SK-N-SH (cell line): ENCODE results near the gene SYNGR3. TPM values are rescaled to one million over a fixed set of nuclear protein-coding genes. Genes with fewer than 3 reads are reported as not detected.

ENCODE experiments used
- CTCF ChIA-PET: fragments of 300-600, 350-600 bp; formaldehyde crosslinking; extraction: SDS; loops from one replicate; lab custom pipeline; 2021; lab: Yijun Ruan, JAX
- POLR2A ChIA-PET: fragments of 350-600 bp; sonication (Branson Sonifier 250); formaldehyde crosslinking; extraction: SDS; loops from one replicate; lab custom pipeline; 2020; ENCODE audit warnings: antibody characterized with exemption, inconsistent platforms; lab: Yijun Ruan, JAX
- DNase-seq: peaks from one replicate; pipeline ENCODE4 v3.0.0; 2012
- H2AFZ ChIP-seq: fragments of 200-600 bp; sonication (generic); 2 replicates; pipeline ENCODE4 v1.8.1; 2016; ENCODE audit warnings: antibody characterized with exemption, mild to moderate bottlenecking, low read depth
- H3F3A ChIP-seq: fragments of 200-600 bp; sonication (generic); replicated peaks from 2 replicates; pipeline ENCODE3; 2016; ENCODE audit warnings: antibody characterized with exemption, mild to moderate bottlenecking; ENCODE audit not compliant: insufficient read depth
- H3K27ac ChIP-seq, 2 experiments: fragments of 200-500 bp in 1 of 2; fragments of 200-600 bp in 1 of 2; sonication (Bioruptor generic) in 1 of 2; sonication (generic), shearing (Covaris generic) in 1 of 2; 2 replicates each; pipeline versions ENCODE4 v1.5.1 to v1.6.1; 2014 to 2016; ENCODE audit warnings: low read depth in 2 of 2, inconsistent platforms in 1 of 2, low read length in 1 of 2, mild to moderate bottlenecking in 1 of 2, mixed read lengths in 1 of 2
- H3K27me3 ChIP-seq: fragments of 200-600 bp; sonication (generic), shearing (Covaris generic); 2 replicates; pipeline ENCODE4 v1.6.1; 2016; ENCODE audit warnings: mixed run types; ENCODE audit not compliant: insufficient read depth
- H3K36me3 ChIP-seq, 2 experiments: fragments of 200-500 bp in 1 of 2; fragments of 200-600 bp in 1 of 2; sonication (Bioruptor generic) in 1 of 2; sonication (generic) in 1 of 2; replicated peaks in 1 of 2; 2 replicates each; pipeline versions ENCODE3 to v1.5.1; 2014 to 2016; ENCODE audit warnings: low read length in 1 of 2, mild to moderate bottlenecking in 1 of 2; ENCODE audit not compliant: insufficient read depth in 2 of 2, control insufficient read depth in 1 of 2
- H3K4me1 ChIP-seq, 2 experiments: fragments of 200-500 bp in 1 of 2; fragments of 200-600 bp in 1 of 2; sonication (Bioruptor generic) in 1 of 2; sonication (generic), shearing (Covaris generic) in 1 of 2; 2 replicates each; pipeline versions ENCODE4 v1.5.1 to v1.6.1; 2014 to 2016; ENCODE audit warnings: low read depth in 1 of 2, low read length in 1 of 2, mixed run types in 1 of 2; ENCODE audit not compliant: insufficient read depth in 2 of 2, control insufficient read depth in 1 of 2
- H3K4me2 ChIP-seq: fragments of 200-600 bp; sonication (generic), shearing (Covaris generic); 2 replicates; pipeline ENCODE4 v1.6.1; 2017; ENCODE audit warnings: mixed run types
- H3K4me3 ChIP-seq, 2 experiments: fragments of 200-500 bp in 1 of 2; fragments of 200-600 bp in 1 of 2; sonication (Bioruptor generic) in 1 of 2; sonication (generic), shearing (Covaris generic) in 1 of 2; 2 replicates each; pipeline versions ENCODE4 v1.5.1 to v1.8.1; 2014 to 2016; ENCODE audit warnings: low read depth in 2 of 2, inconsistent platforms in 1 of 2, low read length in 1 of 2, mild to moderate bottlenecking in 1 of 2, mixed read lengths in 1 of 2, moderate library complexity in 1 of 2
- H3K79me2 ChIP-seq: fragments of 200-600 bp; sonication (generic); 2 replicates; pipeline ENCODE4 v1.8.1; 2017; ENCODE audit warnings: mild to moderate bottlenecking; ENCODE audit not compliant: insufficient read depth
- H3K9ac ChIP-seq: fragments of 200-600 bp; sonication (generic); 2 replicates; pipeline ENCODE4 v1.6.1; 2017; ENCODE audit warnings: mixed run types
- H3K9me2 ChIP-seq: fragments of 200-600 bp; sonication (generic); 2 replicates; pipeline ENCODE4 v1.6.1; 2017; ENCODE audit warnings: mixed run types
- H3K9me3 ChIP-seq: fragments of 200-600 bp; sonication (generic); 2 replicates; pipeline ENCODE4 v1.6.1; 2017; ENCODE audit warnings: mixed run types, mild to moderate bottlenecking, moderate library complexity
- H4K20me1 ChIP-seq: fragments of 200-600 bp; sonication (generic); 2 replicates; pipeline ENCODE4 v1.6.1; 2017; ENCODE audit warnings: mild to moderate bottlenecking, mixed run types; ENCODE audit not compliant: insufficient read depth
- CHD2 ChIP-seq: fragments of 150-350 bp; IDR thresholded peaks from 2 replicates; pipeline ENCODE4 v1.6.1; 2018; ENCODE audit warnings: low read length; ENCODE audit not compliant: partially characterized antibody
- ELF1 ChIP-seq: IDR thresholded peaks from 2 replicates; pipeline ENCODE4 v1.4.0; 2012
- EP300 ChIP-seq, 2 experiments: IDR thresholded peaks; 2 replicates each; pipeline versions ENCODE4 v1.4.0 to v1.6.1; 2012; ENCODE audit warnings: borderline replicate concordance in 1 of 2, low read depth in 1 of 2, low read length in 1 of 2
- FOSL2 ChIP-seq: IDR thresholded peaks from 2 replicates; pipeline ENCODE4 v1.4.0; 2012; ENCODE audit warnings: low read depth, mild to moderate bottlenecking, moderate library complexity, borderline replicate concordance
- FOXM1 ChIP-seq: IDR thresholded peaks from 2 replicates; pipeline ENCODE4 v1.4.0; 2012; ENCODE audit warnings: low read depth, mild to moderate bottlenecking
- GATA2 ChIP-seq: sonication (generic); formaldehyde crosslinking; IDR thresholded peaks from 2 replicates; pipeline ENCODE4 v1.5.0; 2020; ENCODE audit warnings: mild to moderate bottlenecking, missing genetic modification reagents
- IRF3 ChIP-seq: fragments of 150-350 bp; IDR thresholded peaks from 2 replicates; pipeline ENCODE4 v1.6.1; 2016; ENCODE audit warnings: mild to moderate bottlenecking, low read depth, low read length
- MAX ChIP-seq: IDR thresholded peaks from 2 replicates; pipeline ENCODE4 v1.4.0; 2012; ENCODE audit warnings: low read depth
- MXI1 ChIP-seq: IDR thresholded peaks from 2 replicates; pipeline ENCODE4 v1.6.1; 2012; ENCODE audit warnings: mild to moderate bottlenecking, low read depth, low read length, improper control_type of control experiment
- PBX3 ChIP-seq: IDR thresholded peaks from 2 replicates; pipeline ENCODE4; 2012
- POLR2AphosphoS5 ChIP-seq: IDR thresholded peaks from 2 replicates; pipeline ENCODE4 v1.6.1; 2012; ENCODE audit warnings: low read depth, low read length
- RCOR1 ChIP-seq: fragments of 150-350 bp; IDR thresholded peaks from 2 replicates; pipeline ENCODE4 v1.6.1; 2017; ENCODE audit warnings: antibody characterized with exemption, low read length
- REST ChIP-seq: IDR thresholded peaks from 2 replicates; pipeline ENCODE4 v1.6.1; 2012; ENCODE audit warnings: mild to moderate bottlenecking, low read depth, low read length, moderate library complexity
- SIN3A ChIP-seq: IDR thresholded peaks from 2 replicates; pipeline ENCODE4 v1.6.1; 2012; ENCODE audit warnings: low read depth, mild to moderate bottlenecking, low read length, moderate library complexity, borderline replicate concordance
- TAF1 ChIP-seq: IDR thresholded peaks from 2 replicates; pipeline ENCODE4 v1.6.1; 2012; ENCODE audit warnings: low read depth, mild to moderate bottlenecking, low read length, moderate library complexity, borderline replicate concordance
- TCF12 ChIP-seq: IDR thresholded peaks from 2 replicates; pipeline ENCODE4 v1.4.0; 2012
- USF1 ChIP-seq: IDR thresholded peaks from 2 replicates; pipeline ENCODE4 v1.4.0; 2012; ENCODE audit warnings: low read depth, borderline replicate concordance
- YY1 ChIP-seq: IDR thresholded peaks from 2 replicates; pipeline ENCODE4 v1.4.0; 2012; ENCODE audit warnings: low read depth, mild to moderate bottlenecking
- ZBTB33 ChIP-seq: IDR thresholded peaks from 2 replicates; pipeline ENCODE4 v1.4.0; 2012; ENCODE audit warnings: low read depth, borderline replicate concordance
- WGBS: methylation state at CpG from one replicate; pipeline ENCODE4 v1.1.6; 2017; ENCODE audit warnings: low lambda C conversion rate; 5-methylcytosine and 5-hydroxymethylcytosine counted together
- polyA plus RNA-seq, 3 experiments: library from polyadenylated mRNA; depleted of rRNA; stranded (reverse); fragments of >200 nt; gene quantifications; 2 replicates each; pipeline ENCODE4 v1.2.3, GENCODE V29; 2012

The SYNGR3 gene
- polyA plus RNA-seq, 1 of the 3 experiments (the other 2 are of a cell fraction) = 10.7 TPM

GRCh38 chr16:2001456-2002355 lies 11.9 kb downstream of the SYNGR3 start:
- TF ChIP-seq REST (no peak), TCF12 (no peak), EP300 (IDR thresholded peaks at IDR 0.05; ENCODE audit: borderline replicate concordance in 1 of 2, low read depth in 1 of 2, low read length in 1 of 2) (no peak), ZBTB33 (no peak), GATA2 (no peak), RCOR1 (no peak), POLR2AphosphoS5 (no peak), IRF3 (no peak), FOSL2 (no peak), MXI1 (no peak), PBX3 (no peak), USF1 (no peak), YY1 (no peak), TAF1 (no peak), CHD2 (no peak), SIN3A (no peak), MAX (no peak), ELF1 (no peak), FOXM1 (no peak)
- peaks cover 8% of the 10 kb centered on the region for H3F3A ChIP-seq
- H3K4me2 ChIP-seq = no peak overlapping the region
- DNase-seq = no peak
- H4K20me1 ChIP-seq = peaks cover 48% of the 10 kb centered on the region
- H3K36me3 ChIP-seq = peaks cover 8 to 64% of the 10 kb centered on the region in 2 experiments
- no peak overlapping the region for H3K27ac ChIP-seq
- H3K4me3 ChIP-seq = no peak overlapping the region
- peaks cover 12 to 33% of the 10 kb centered on the region in 2 experiments; a peak in 3 of 4 replicates for H3K4me1 ChIP-seq
- H3K79me2 ChIP-seq = peaks cover 48% of the 10 kb centered on the region
- WGBS = 97% methylated on average over 26 of the region's 53 CpGs
- H3K27me3 ChIP-seq = no peaks in the 10 kb centered on the region
- POLR2A ChIA-PET = interaction anchor here (1.4 kb wide), 1 partner anchor 154 kb away, joined by 4 read pairs; the partner anchor contains the start of gene TRAF7
- no peaks in the 10 kb centered on the region for H3K9me2 ChIP-seq
- no peak overlapping the region for H3K9ac ChIP-seq
- H2AFZ ChIP-seq = no peak overlapping the region
- CTCF ChIA-PET = interaction anchor here (0.7 to 1.4 kb wide), 3 partner anchors 18 to 139 kb away, joined by 3 to 4 read pairs (median 3); partner anchors contain the start of gene GFER
- H3K9me3 ChIP-seq = no peaks in the 10 kb centered on the region
